ENCODE data around the gene RTP2. TPM values are rescaled to one million over a fixed set of nuclear protein-coding genes. Genes with fewer than 3 reads are reported as not detected.
A peak's percentile ranks its signal among the peaks of the same experiment; 100 is the strongest.

Gene RTP2
- total and polyA plus RNA-seq, 9 of the 15 experiments (the other 6 are each of a cell fraction or from before 2014, with no cell fraction given): not detected

DNA sequence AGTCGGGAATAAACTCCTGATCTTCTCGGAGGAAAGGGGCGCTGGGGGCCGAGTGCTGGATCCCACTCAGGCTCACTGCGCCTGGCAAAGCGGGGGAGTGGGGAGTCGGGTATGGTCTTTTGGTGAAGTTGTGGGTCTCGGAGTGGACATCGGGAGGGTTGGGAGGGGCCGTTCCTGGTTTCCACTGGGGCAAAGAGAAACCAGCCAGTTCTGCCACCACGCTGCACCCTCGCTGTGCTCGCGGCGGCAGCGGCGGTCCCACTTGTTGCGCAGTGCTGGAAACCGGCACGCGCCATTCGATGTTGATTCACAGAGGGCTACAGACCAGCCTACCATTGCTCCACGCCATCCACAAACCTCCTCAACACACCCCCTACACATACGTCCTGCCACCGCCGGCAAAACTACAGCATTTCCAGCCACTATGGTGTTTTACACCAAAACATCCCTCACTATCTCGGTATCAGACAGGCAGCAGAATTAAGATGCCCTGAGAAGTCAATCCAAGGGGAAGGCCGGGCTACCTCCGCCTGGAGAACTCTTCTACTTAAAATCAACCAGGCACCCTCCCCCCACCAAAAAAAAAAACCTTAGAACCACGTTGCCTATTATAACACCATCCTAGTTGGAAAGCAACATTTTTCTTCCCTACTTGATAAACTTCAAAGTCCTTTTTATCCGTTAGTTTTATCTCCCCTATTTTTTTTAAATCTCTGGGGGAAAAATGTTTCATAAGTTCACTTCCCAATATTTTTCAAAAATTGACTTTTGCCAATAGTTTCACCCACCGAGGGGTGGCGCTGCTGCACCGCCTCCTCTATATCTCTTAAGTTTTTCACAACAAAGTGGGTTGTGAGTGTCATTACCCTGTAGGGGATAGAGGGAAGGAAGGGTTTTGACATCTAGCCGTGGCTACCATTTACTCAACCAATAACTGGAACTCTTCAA is 39.3 kb upstream of the RTP2 start:
- 25% methylated on average over 17 of the region's 35 CpGs for WGBS (ENCODE audit: insufficient coverage, low coverage, missing lambda C conversion rate)
- H4K20me1 ChIP-seq (replicated peaks; ENCODE audit: control insufficient read depth, insufficient read depth, low read length): peaks cover 16% of the 10 kb centered on the region; the same call in 1 of the 2 replicates
- in situ Hi-C loops (cut with MboI) (loop anchor here (5.0 to 25.0 kb wide), 2 partner anchors 1211 to 1396 kb away; no protein-coding TSS in a partner anchor), intact Hi-C loops (cut with micrococcal nuclease) (loop anchor here (5.0 to 10.0 kb wide), 5 partner anchors 173 to 1003 kb away; no protein-coding TSS in a partner anchor)
- ATAC-seq: peak; percentile 33
- H3K4me2 ChIP-seq (ENCODE audit: insufficient read depth, low read length): peak overlapping the region; percentile 72
- DNase-seq (ENCODE audit: extremely low read depth in 1 of 4, low spot score in 3 of 4): peak; percentile 52 to 86 (median 68)
- CTCF ChIA-PET (ENCODE audit: low intra/inter-chr PET ratio): interaction anchor here (0.5 to 5.4 kb wide), 7 partner anchors 8 to 1406 kb away, joined by 3 to 39 read pairs (median 3); no protein-coding TSS in a partner anchor
- H3K4me3 ChIP-seq: peak overlapping the region; percentile 6; the same call in 1 of the 2 replicates
- FAIRE-seq: peak; percentile 64
- H3K9ac ChIP-seq (ENCODE audit: insufficient read depth in 1 of 2, low read depth in 2 of 2, low read length in 2 of 2): no peak overlapping the region; a peak in 1 of 4 replicates
- POLR2A ChIA-PET: interaction anchor here (0.7 to 1.9 kb wide), 4 partner anchors 9 to 507 kb away, joined by 3 to 5 read pairs (median 4); no protein-coding TSS in a partner anchor
- peak overlapping the region; percentile 95; the same call in 1 of the 3 replicates for H3K27ac ChIP-seq (ENCODE audit: extremely low read depth, low read depth, low read length)
- no peaks in the 10 kb centered on the region for H3K36me3 ChIP-seq (ENCODE audit: control insufficient read depth, insufficient read depth, low read length)
- H3K27me3 ChIP-seq (ENCODE audit: control insufficient read depth in 2 of 2, insufficient read depth in 2 of 2, low read length in 2 of 2): peaks cover 0 to 12% of the 10 kb centered on the region in 2 experiments; a peak in 1 of 5 replicates
- no peaks in the 10 kb centered on the region for H3K9me3 ChIP-seq (replicated peaks; ENCODE audit: control insufficient read depth, insufficient read depth, low read depth, low read length)
- BruUV-seq (replicated peaks): no TSS peak
- peaks cover 38% of the 10 kb centered on the region for H3K79me2 ChIP-seq (ENCODE audit: control insufficient read depth, insufficient read depth, low read length)
- H2AFZ ChIP-seq (ENCODE audit: low read depth, low read length): peak overlapping the region; percentile 93
- peaks cover 46 to 54% of the 10 kb centered on the region in 2 experiments for H3K4me1 ChIP-seq (replicated peaks in 1 of 2; ENCODE audit: control insufficient read depth in 2 of 2, insufficient read depth in 2 of 2, low read length in 2 of 2)
- no peaks in the 10 kb centered on the region for H3K9me1 ChIP-seq (ENCODE audit: control insufficient read depth, insufficient read depth, low read length)
- TF ChIP-seq YY1 (IDR thresholded peaks at IDR 0.05; ENCODE audit: borderline replicate concordance in 1 of 3, control insufficient read depth in 1 of 3, extremely low read depth in 1 of 3, insufficient read depth in 3 of 3, insufficient read length in 1 of 3, insufficient replicate concordance in 2 of 3, low read depth in 1 of 3, low read length in 2 of 3): peak in 1 of 3 experiments; percentile 14
- TF ChIP-seq, protein P1, sequence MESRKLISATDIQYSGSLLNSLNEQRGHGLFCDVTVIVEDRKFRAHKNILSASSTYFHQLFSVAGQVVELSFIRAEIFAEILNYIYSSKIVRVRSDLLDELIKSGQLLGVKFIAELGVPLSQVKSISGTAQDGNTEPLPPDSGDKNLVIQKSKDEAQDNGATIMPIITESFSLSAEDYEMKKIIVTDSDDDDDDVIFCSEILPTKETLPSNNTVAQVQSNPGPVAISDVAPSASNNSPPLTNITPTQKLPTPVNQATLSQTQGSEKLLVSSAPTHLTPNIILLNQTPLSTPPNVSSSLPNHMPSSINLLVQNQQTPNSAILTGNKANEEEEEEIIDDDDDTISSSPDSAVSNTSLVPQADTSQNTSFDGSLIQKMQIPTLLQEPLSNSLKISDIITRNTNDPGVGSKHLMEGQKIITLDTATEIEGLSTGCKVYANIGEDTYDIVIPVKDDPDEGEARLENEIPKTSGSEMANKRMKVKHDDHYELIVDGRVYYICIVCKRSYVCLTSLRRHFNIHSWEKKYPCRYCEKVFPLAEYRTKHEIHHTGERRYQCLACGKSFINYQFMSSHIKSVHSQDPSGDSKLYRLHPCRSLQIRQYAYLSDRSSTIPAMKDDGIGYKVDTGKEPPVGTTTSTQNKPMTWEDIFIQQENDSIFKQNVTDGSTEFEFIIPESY (CRISPR knock-in tag; IDR thresholded peaks at IDR 0.05): peak; percentile 46; the same call in 1 of the 2 replicates
- peak; percentile 16 for TF ChIP-seq POLR2B (IDR thresholded peaks at IDR 0.05; ENCODE audit: low read depth, partially characterized antibody)
- TF ChIP-seq IFI16 (CRISPR knock-in tag; IDR thresholded peaks at IDR 0.05): no peak
- TF ChIP-seq SMC3 (conservative IDR thresholded peaks at IDR 0.05; ENCODE audit: insufficient read depth, low read depth, low read length): peak; percentile 62
- TF ChIP-seq ZNF175 (CRISPR knock-in tag; IDR thresholded peaks at IDR 0.05; ENCODE audit: low read depth): no peak
- TF ChIP-seq, protein P2, sequence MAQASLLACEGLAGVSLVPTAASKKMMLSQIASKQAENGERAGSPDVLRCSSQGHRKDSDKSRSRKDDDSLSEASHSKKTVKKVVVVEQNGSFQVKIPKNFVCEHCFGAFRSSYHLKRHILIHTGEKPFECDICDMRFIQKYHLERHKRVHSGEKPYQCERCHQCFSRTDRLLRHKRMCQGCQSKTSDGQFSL (CRISPR knock-in tag; IDR thresholded peaks at IDR 0.05): 0 out of 2 replicates have a peak, but pooled peaks have one; percentile 24
- TF ChIP-seq, protein P2 (tag; IDR thresholded peaks at IDR 0.05): no peak
- no peak for TF ChIP-seq ZC3H8 (IDR thresholded peaks at IDR 0.05)
- peak; percentile 19; the same call in 1 of the 2 replicates for TF ChIP-seq KLF16 (IDR thresholded peaks at IDR 0.05)

Data from K562 (cell line).